HG02938 (cell line): ENCODE results near the gene ASIC4.

Source experiments
- ATAC-seq: cut with Tn5 transposase; IDR thresholded peaks from one replicate; pipeline ENCODE4 v1.9.1; 2021; ENCODE audit warnings: mild to moderate bottlenecking, moderate library complexity; ENCODE audit not compliant: unreplicated experiment

The ASIC4 gene

GRCh38 chr2:219478916-219479315, 35.4 kb upstream of the ASIC4 start:
- no peak for ATAC-seq

GRCh38 chr2:219480004-219480403, 34.3 kb upstream of the ASIC4 start:
- no peak for ATAC-seq

GRCh38 chr2:219482674-219483405, 31.4 kb upstream of the ASIC4 start:
- no peak for ATAC-seq

- ATAC-seq: no peak
Observed at GRCh38 chr2:219483451-219484342, 30.6 kb upstream of the ASIC4 start.

GRCh38 chr2:219484343-219485200, 29.7 kb upstream of the ASIC4 start:
- ATAC-seq: no peak

- no peak for ATAC-seq
Observed at GRCh38 chr2:219485201-219485580, 29.1 kb upstream of the ASIC4 start.

- ATAC-seq: no peak
Observed at GRCh38 chr2:219486380-219486959, 27.8 kb upstream of the ASIC4 start.

GRCh38 chr2:219488149-219488843, 26.0 kb upstream of the ASIC4 start:
- ATAC-seq: no peak

GRCh38 chr2:219488844-219489194, 25.5 kb upstream of the ASIC4 start:
- ATAC-seq: no peak

- ATAC-seq: no peak
Observed at GRCh38 chr2:219489315-219489714, 25.0 kb upstream of the ASIC4 start.

GRCh38 chr2:219490186-219490585, 24.1 kb upstream of the ASIC4 start:
- no peak for ATAC-seq

GRCh38 chr2:219490600-219491130, 23.6 kb upstream of the ASIC4 start:
- ATAC-seq: no peak

- ATAC-seq: no peak
Observed at GRCh38 chr2:219491278-219491963, 22.9 kb upstream of the ASIC4 start.

GRCh38 chr2:219492575-219492974, 21.7 kb upstream of the ASIC4 start:
- ATAC-seq: no peak

GRCh38 chr2:219493086-219493485, 21.2 kb upstream of the ASIC4 start:
- ATAC-seq: no peak

- ATAC-seq: no peak
Observed at GRCh38 chr2:219494952-219495530, 19.2 kb upstream of the ASIC4 start.

- ATAC-seq: no peak
Observed at GRCh38 chr2:219495531-219496122, 18.7 kb upstream of the ASIC4 start.

- ATAC-seq: no peak
Observed at GRCh38 chr2:219496247-219496824, 17.9 kb upstream of the ASIC4 start.
